ENCODE results near the gene ATP11C.
"Not testable (repeated sequence)": the region's sequence is repeated elsewhere in the genome, so short reads cannot be mapped to it uniquely, and the experiment has no call there.

Gene ATP11C

DNA sequence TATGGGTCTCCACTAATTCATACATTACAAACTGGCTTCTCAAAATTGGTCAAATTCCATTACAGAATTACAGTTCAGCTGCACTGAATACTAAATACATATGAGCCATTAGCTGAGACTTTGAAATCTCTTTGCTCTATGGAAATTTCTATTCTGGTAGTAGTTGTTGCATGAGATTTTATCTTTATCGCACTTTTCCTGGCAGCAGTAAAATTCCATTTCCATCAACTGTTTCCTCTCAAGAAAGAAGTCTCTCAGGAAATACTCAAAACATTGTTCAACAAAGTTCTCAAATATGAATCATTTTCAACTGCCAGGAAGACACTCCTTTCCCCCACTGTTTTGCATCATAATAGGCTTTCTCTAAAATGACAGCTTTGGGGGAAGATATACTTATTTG lies 51.3 kb downstream of the ATP11C start:
- H3K9me3 ChIP-seq (ENCODE audit: control insufficient read depth, low read length), result no peaks in the 10 kb centered on the region
- H3K9ac ChIP-seq (ENCODE audit: low read length), result no peak overlapping the region
- H3K27me3 ChIP-seq (ENCODE audit: control insufficient read depth, insufficient read depth, low read length), result no peaks in the 10 kb centered on the region
- no peak overlapping the region for H3K4me3 ChIP-seq (ENCODE audit: low read length)
- H3K4me1 ChIP-seq (ENCODE audit: control insufficient read depth, insufficient read depth, low read length), result no peaks in the 10 kb centered on the region
- no peaks in the 10 kb centered on the region for H3K36me3 ChIP-seq (ENCODE audit: control insufficient read depth, insufficient read depth, low read length)

DNA sequence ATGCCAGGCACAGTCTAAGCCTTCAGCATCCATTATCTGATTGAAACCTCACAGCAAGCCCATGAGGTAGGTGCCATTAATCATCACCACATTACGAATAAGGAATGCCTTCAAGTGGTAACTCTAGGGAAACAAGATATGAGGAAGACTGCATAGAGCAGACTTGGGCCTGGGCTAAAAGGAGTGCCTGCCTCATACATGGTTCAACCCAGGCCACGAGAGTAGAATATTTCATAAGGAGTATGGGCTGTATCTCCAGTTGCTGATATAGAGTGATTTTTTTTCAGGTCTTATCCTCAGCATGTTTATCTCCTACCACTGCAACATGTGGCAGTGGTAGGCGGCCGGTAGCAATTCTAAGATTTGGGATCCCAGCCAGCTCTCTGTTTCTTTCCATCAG lies 51.7 kb downstream of the ATP11C start:
- Histone ChIP-seq H3K9ac (ENCODE audit: low read length) (no peak overlapping the region), H3K4me1 (ENCODE audit: control insufficient read depth, insufficient read depth, low read length) (no peaks in the 10 kb centered on the region), H3K27me3 (ENCODE audit: control insufficient read depth, insufficient read depth, low read length) (no peaks in the 10 kb centered on the region), H3K36me3 (ENCODE audit: control insufficient read depth, insufficient read depth, low read length) (no peaks in the 10 kb centered on the region), H3K9me3 (ENCODE audit: control insufficient read depth, low read length) (no peaks in the 10 kb centered on the region), H3K4me3 (ENCODE audit: low read length) (no peak overlapping the region)

DNA sequence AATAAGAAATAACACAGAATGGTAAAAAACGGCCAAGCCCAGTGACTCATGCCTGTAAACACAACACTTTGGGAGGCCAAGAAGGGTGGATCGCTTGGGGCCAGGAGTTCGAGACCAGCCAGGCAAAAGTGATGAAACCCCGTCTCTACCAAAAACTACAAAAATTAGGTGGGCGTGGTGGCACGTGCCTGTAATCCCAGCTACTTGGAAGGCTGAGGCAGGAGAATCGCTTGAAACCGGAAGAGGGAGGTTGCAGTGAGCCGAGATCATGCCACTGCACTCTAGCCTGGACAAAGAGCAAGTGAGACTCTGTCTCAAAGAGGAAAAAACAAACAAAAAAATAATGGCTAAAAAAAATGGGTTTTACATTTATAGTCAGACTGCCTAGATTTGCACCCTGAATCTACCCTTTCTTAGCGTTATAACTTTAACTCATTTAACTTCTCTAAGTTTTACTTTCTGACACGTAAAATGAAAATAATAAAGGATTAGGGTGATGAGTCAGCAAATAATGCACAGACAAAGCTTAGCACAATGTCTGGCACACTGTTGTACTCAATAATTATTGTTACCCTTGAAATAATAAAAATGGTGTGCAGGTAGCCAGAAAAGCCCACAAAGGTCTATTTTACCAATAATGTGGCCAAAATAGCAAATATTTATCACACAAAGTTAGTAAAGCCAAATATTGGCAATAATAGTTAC lies 55.0 kb downstream of the ATP11C start:
- Histone ChIP-seq H3K4me3 (ENCODE audit: low read length) (no peak overlapping the region), H3K9me3 (ENCODE audit: control insufficient read depth, low read length) (no peaks in the 10 kb centered on the region), H3K36me3 (ENCODE audit: control insufficient read depth, insufficient read depth, low read length) (no peaks in the 10 kb centered on the region)

DNA sequence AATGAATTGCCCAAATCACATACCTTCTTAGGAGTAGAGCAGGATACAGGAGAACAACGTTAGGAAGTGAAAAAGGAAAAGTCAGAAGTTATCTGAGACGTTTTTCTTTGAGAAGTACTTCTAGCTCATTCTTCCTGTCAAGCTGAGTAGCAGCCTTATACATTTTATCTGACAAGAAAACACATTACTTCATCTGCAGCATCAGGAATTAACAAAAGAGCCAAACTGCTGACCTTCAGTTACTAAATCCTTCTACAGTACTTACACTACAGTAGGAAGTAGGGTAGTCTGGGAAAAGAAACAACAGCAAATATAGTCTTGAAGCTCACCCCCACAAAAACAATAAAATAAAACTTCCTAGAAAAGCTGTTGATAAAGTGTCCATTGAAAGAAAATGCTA lies 57.0 kb downstream of the ATP11C start:
- H3K4me3 ChIP-seq (ENCODE audit: low read length), result no peak overlapping the region
- no peaks in the 10 kb centered on the region for H3K36me3 ChIP-seq (ENCODE audit: control insufficient read depth, insufficient read depth, low read length)
- no peak overlapping the region for H3K9ac ChIP-seq (ENCODE audit: low read length)
- no peaks in the 10 kb centered on the region for H3K9me3 ChIP-seq (ENCODE audit: control insufficient read depth, low read length)
- no peaks in the 10 kb centered on the region for H3K27me3 ChIP-seq (ENCODE audit: control insufficient read depth, insufficient read depth, low read length)
- H3K4me1 ChIP-seq (ENCODE audit: control insufficient read depth, insufficient read depth, low read length), result no peaks in the 10 kb centered on the region

More for the DNA sequence above, 55.0 kb downstream of the ATP11C start:
- Histone ChIP-seq H3K9ac (ENCODE audit: low read length) (no peak overlapping the region), H3K27me3 (ENCODE audit: control insufficient read depth, insufficient read depth, low read length) (no peaks in the 10 kb centered on the region), H3K4me1 (ENCODE audit: control insufficient read depth, insufficient read depth, low read length) (no peaks in the 10 kb centered on the region)

- Histone ChIP-seq H3K9me3 (ENCODE audit: control insufficient read depth, low read length) (no peaks in the 10 kb centered on the region), H3K4me3 (ENCODE audit: low read length) (no peak overlapping the region), H3K27me3 (ENCODE audit: control insufficient read depth, insufficient read depth, low read length) (no peaks in the 10 kb centered on the region), H3K36me3 (ENCODE audit: control insufficient read depth, insufficient read depth, low read length) (no peaks in the 10 kb centered on the region), H3K9ac (ENCODE audit: low read length) (no peak overlapping the region), H3K4me1 (ENCODE audit: control insufficient read depth, insufficient read depth, low read length) (no peaks in the 10 kb centered on the region)
These were observed 63.1 kb downstream of the ATP11C start for GRCh38 chrX:139869796-139870195.

- Histone ChIP-seq H3K4me1 (ENCODE audit: control insufficient read depth, insufficient read depth, low read length) (no peaks in the 10 kb centered on the region), H3K9me3 (ENCODE audit: control insufficient read depth, low read length) (no peaks in the 10 kb centered on the region), H3K4me3 (ENCODE audit: low read length) (no peak overlapping the region), H3K27me3 (ENCODE audit: control insufficient read depth, insufficient read depth, low read length) (no peaks in the 10 kb centered on the region), H3K36me3 (ENCODE audit: control insufficient read depth, insufficient read depth, low read length) (no peaks in the 10 kb centered on the region), H3K9ac (ENCODE audit: low read length) (no peak overlapping the region)
These were observed 68.2 kb downstream of the ATP11C start for GRCh38 chrX:139864640-139865039.

DNA sequence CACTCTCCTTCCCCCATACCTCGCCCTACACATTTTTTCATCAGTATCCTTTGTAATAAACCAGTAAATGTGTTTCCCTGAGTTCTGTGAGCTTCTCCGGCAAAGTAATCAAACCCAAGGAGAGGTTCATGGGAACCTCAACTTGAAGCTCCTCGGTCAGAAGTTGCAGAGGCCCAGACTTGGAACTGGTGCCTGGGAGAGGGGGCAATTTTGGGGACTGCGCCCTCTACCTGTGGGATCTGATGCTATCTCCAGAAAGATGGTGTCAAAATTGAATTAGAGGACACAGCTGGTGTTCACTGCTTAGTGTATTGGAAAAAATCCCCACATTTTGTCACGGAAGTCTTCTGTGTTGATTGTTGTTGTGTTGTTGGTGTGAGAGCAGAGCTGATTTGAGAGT lies 70.6 kb downstream of the ATP11C start:
- H3K36me3 ChIP-seq (ENCODE audit: control insufficient read depth, insufficient read depth, low read length), result no peaks in the 10 kb centered on the region
- no peaks in the 10 kb centered on the region for H3K27me3 ChIP-seq (ENCODE audit: control insufficient read depth, insufficient read depth, low read length)
- H3K9ac ChIP-seq (ENCODE audit: low read length), result no peak overlapping the region
- no peaks in the 10 kb centered on the region for H3K9me3 ChIP-seq (ENCODE audit: control insufficient read depth, low read length)
- H3K4me1 ChIP-seq (ENCODE audit: control insufficient read depth, insufficient read depth, low read length), result no peaks in the 10 kb centered on the region
- H3K4me3 ChIP-seq (ENCODE audit: low read length), result no peak overlapping the region

GRCh38 chrX:139856826-139857225 lies 76.0 kb downstream of the ATP11C start:
- H3K4me3 ChIP-seq (ENCODE audit: low read length); H3K27me3 ChIP-seq (ENCODE audit: control insufficient read depth, insufficient read depth, low read length); H3K9ac ChIP-seq (ENCODE audit: low read length); H3K36me3 ChIP-seq (ENCODE audit: control insufficient read depth, insufficient read depth, low read length); H3K4me1 ChIP-seq (ENCODE audit: control insufficient read depth, insufficient read depth, low read length); H3K9me3 ChIP-seq (ENCODE audit: control insufficient read depth, low read length): not testable (repeated sequence)

DNA sequence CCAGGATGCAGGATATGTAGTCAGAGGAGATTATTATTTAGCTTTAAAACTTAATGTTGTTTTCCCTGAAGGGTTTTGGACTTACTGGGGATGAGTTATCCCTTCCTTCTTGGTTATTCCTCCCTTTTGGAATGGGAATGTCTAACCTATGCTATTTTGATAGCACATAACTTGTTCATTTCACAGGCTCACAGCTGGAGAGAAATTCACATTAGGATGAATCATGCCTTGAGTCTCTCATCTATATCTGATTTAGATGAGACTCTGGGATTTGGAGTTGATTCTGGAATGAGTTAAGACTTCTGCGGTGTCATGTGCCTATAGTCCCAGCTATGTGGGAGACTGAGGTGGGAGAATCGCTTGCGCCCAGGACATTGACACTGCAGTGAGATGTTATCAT lies 81.1 kb downstream of the ATP11C start:
- Histone ChIP-seq H3K9me3 (ENCODE audit: control insufficient read depth, low read length) (no peaks in the 10 kb centered on the region), H3K9ac (ENCODE audit: low read length) (no peak overlapping the region), H3K4me1 (ENCODE audit: control insufficient read depth, insufficient read depth, low read length) (no peaks in the 10 kb centered on the region), H3K36me3 (ENCODE audit: control insufficient read depth, insufficient read depth, low read length) (no peaks in the 10 kb centered on the region), H3K27me3 (ENCODE audit: control insufficient read depth, insufficient read depth, low read length) (no peaks in the 10 kb centered on the region), H3K4me3 (ENCODE audit: low read length) (no peak overlapping the region)

GRCh38 chrX:139850968-139851367 lies 81.9 kb downstream of the ATP11C start:
- H3K27me3 ChIP-seq (ENCODE audit: control insufficient read depth, insufficient read depth, low read length), result no peaks in the 10 kb centered on the region
- no peaks in the 10 kb centered on the region for H3K4me1 ChIP-seq (ENCODE audit: control insufficient read depth, insufficient read depth, low read length)
- H3K9ac ChIP-seq (ENCODE audit: low read length), result no peak overlapping the region
- H3K4me3 ChIP-seq (ENCODE audit: low read length), result no peak overlapping the region
- no peaks in the 10 kb centered on the region for H3K9me3 ChIP-seq (ENCODE audit: control insufficient read depth, low read length)
- H3K36me3 ChIP-seq (ENCODE audit: control insufficient read depth, insufficient read depth, low read length), result no peaks in the 10 kb centered on the region

- no peaks in the 10 kb centered on the region for H3K36me3 ChIP-seq (ENCODE audit: control insufficient read depth, insufficient read depth, low read length)
- peaks cover 5% of the 10 kb centered on the region for H3K4me1 ChIP-seq (ENCODE audit: control insufficient read depth, insufficient read depth, low read length)
- H3K27me3 ChIP-seq (ENCODE audit: control insufficient read depth, insufficient read depth, low read length), result no peaks in the 10 kb centered on the region
- H3K9ac ChIP-seq (ENCODE audit: low read length), result no peak overlapping the region
- H3K4me3 ChIP-seq (ENCODE audit: low read length), result no peak overlapping the region
- H3K9me3 ChIP-seq (ENCODE audit: control insufficient read depth, low read length), result no peaks in the 10 kb centered on the region
These were observed 88.0 kb downstream of the ATP11C start for GRCh38 chrX:139844884-139845283.

- no peaks in the 10 kb centered on the region for H3K36me3 ChIP-seq (ENCODE audit: control insufficient read depth, insufficient read depth, low read length)
- no peak overlapping the region for H3K9ac ChIP-seq (ENCODE audit: low read length)
- no peaks in the 10 kb centered on the region for H3K9me3 ChIP-seq (ENCODE audit: control insufficient read depth, low read length)
- H3K27me3 ChIP-seq (ENCODE audit: control insufficient read depth, insufficient read depth, low read length), result no peaks in the 10 kb centered on the region
- H3K4me1 ChIP-seq (ENCODE audit: control insufficient read depth, insufficient read depth, low read length), result peaks cover 5% of the 10 kb centered on the region
- H3K4me3 ChIP-seq (ENCODE audit: low read length), result no peak overlapping the region
These were observed 88.7 kb downstream of the ATP11C start for GRCh38 chrX:139844163-139844562.

Measured in mucosa of stomach (tissue), 1 donor.